H9 (cell line): Measurements from ENCODE around the gene FAM124A. TPM values are rescaled to one million over a fixed set of nuclear protein-coding genes. Genes with fewer than 3 reads are reported as not detected.
A peak's percentile ranks its signal among the peaks of the same experiment; 100 is the strongest.

ENCODE experiments used
- DNase-seq: peaks from one replicate; pipeline ENCODE4 v3.0.0-alpha.2; 2017
- H2AFZ ChIP-seq: one replicate; pipeline ENCODE4 v1.6.1; 2013; ENCODE audit warnings: mild to moderate bottlenecking, low read length, control low read depth, moderate library complexity
- H2AK5ac ChIP-seq: 2 replicates; pipeline ENCODE4 v1.6.1; 2013; ENCODE audit warnings: low read length, control low read depth, mixed read lengths; ENCODE audit not compliant: insufficient read length
- H2BK120ac ChIP-seq: one replicate; pipeline ENCODE4 v1.6.1; 2013; ENCODE audit warnings: low read depth, mild to moderate bottlenecking, low read length, control low read depth, inconsistent platforms; ENCODE audit not compliant: poor library complexity, severe bottlenecking
- H2BK12ac ChIP-seq: 2 replicates; pipeline ENCODE4 v1.6.1; 2013; ENCODE audit warnings: low read length, control low read depth, mixed read lengths, low read depth; ENCODE audit not compliant: insufficient read length
- H2BK15ac ChIP-seq: 2 replicates; pipeline ENCODE4 v1.6.1; 2013; ENCODE audit warnings: low read depth, low read length, control low read depth
- H2BK20ac ChIP-seq: one replicate; pipeline ENCODE4 v1.6.1; 2013; ENCODE audit warnings: low read depth, mild to moderate bottlenecking, low read length, control low read depth, inconsistent platforms; ENCODE audit not compliant: poor library complexity, severe bottlenecking
- H2BK5ac ChIP-seq: 2 replicates; pipeline ENCODE4 v1.6.1; 2013; ENCODE audit warnings: low read length, control low read depth, mixed read lengths; ENCODE audit not compliant: insufficient read length
- H3K14ac ChIP-seq: 2 replicates; pipeline ENCODE4 v1.6.1; 2013; ENCODE audit warnings: low read length, control low read depth; ENCODE audit not compliant: insufficient read depth
- H3K18ac ChIP-seq: 2 replicates; pipeline ENCODE4 v1.6.1; 2013; ENCODE audit warnings: low read depth, mild to moderate bottlenecking, mixed read lengths, low read length, control low read depth; ENCODE audit not compliant: insufficient read length
- H3K23ac ChIP-seq: 2 replicates; pipeline ENCODE4 v1.6.1; 2013; ENCODE audit warnings: low read length, control low read depth, mixed read lengths, low read depth; ENCODE audit not compliant: insufficient read length
- H3K23me2 ChIP-seq: 2 replicates; pipeline ENCODE4 v1.6.1; 2013; ENCODE audit warnings: low read depth, mild to moderate bottlenecking, mixed read lengths, low read length, control low read depth; ENCODE audit not compliant: insufficient read length, poor library complexity, severe bottlenecking
- H3K27ac ChIP-seq: 2 replicates; pipeline ENCODE4 v1.5.1; 2013; ENCODE audit warnings: low read length, control low read depth, mixed read lengths, low read depth; ENCODE audit not compliant: insufficient read length
- H3K27me3 ChIP-seq: 2 replicates; pipeline ENCODE4 v1.6.1; 2013; ENCODE audit warnings: low read length, control low read depth, inconsistent platforms; ENCODE audit not compliant: insufficient read depth
- H3K4ac ChIP-seq: 2 replicates; pipeline ENCODE4 v1.6.1; 2013; ENCODE audit warnings: low read depth, mild to moderate bottlenecking, control low read depth, inconsistent platforms, low read length, moderate library complexity
- H3K4me1 ChIP-seq: 2 replicates; pipeline ENCODE4 v1.6.1; 2013; ENCODE audit warnings: low read length, control low read depth, inconsistent platforms; ENCODE audit not compliant: insufficient read depth
- H3K4me2 ChIP-seq: 2 replicates; pipeline ENCODE4 v1.6.1; 2013; ENCODE audit warnings: low read length, control low read depth, mixed read lengths; ENCODE audit not compliant: insufficient read length, insufficient read depth
- H3K56ac ChIP-seq: 2 replicates; pipeline ENCODE4 v1.6.1; 2013; ENCODE audit warnings: low read depth, mild to moderate bottlenecking, mixed read lengths, low read length, control low read depth; ENCODE audit not compliant: insufficient read length
- H3K79me1 ChIP-seq: 2 replicates; pipeline ENCODE4 v1.6.1; 2013; ENCODE audit warnings: low read depth, mild to moderate bottlenecking, moderate library complexity, low read length, control low read depth, inconsistent platforms; ENCODE audit not compliant: insufficient read depth, poor library complexity, severe bottlenecking
- H3K79me2 ChIP-seq: 2 replicates; pipeline ENCODE4 v1.6.1; 2013; ENCODE audit warnings: low read length, control low read depth, inconsistent platforms; ENCODE audit not compliant: insufficient read depth
- H3K9ac ChIP-seq: 2 replicates; pipeline ENCODE4 v1.6.1; 2013; ENCODE audit warnings: low read length, control low read depth, mixed read lengths; ENCODE audit not compliant: insufficient read length; ENCODE audit errors: extremely low read depth
- H3K9me3 ChIP-seq: one replicate; pipeline ENCODE4 v1.6.1; 2013; ENCODE audit warnings: low read depth, low read length, inconsistent platforms; ENCODE audit not compliant: control insufficient read depth
- H3T11ph ChIP-seq: one replicate; pipeline ENCODE4 v1.6.1; 2013; ENCODE audit warnings: mild to moderate bottlenecking, low read length, control low read depth, inconsistent platforms
- H4K20me1 ChIP-seq: one replicate; pipeline ENCODE4 v1.6.1; 2013; ENCODE audit not compliant: control insufficient read depth, insufficient read length, insufficient read depth
- H4K5ac ChIP-seq: 2 replicates; pipeline ENCODE4 v1.6.1; 2013; ENCODE audit warnings: low read depth, mild to moderate bottlenecking, mixed read lengths, low read length, control low read depth; ENCODE audit not compliant: insufficient read length
- H4K8ac ChIP-seq: replicated peaks from 2 replicates; pipeline ENCODE4 v1.6.1; 2013; ENCODE audit warnings: low read length, control low read depth, mixed read lengths, low read depth; ENCODE audit not compliant: insufficient read length
- H4K91ac ChIP-seq: 2 replicates; pipeline ENCODE4 v1.6.1; 2013; ENCODE audit warnings: low read depth, mild to moderate bottlenecking, moderate library complexity, mixed read lengths, low read length, control low read depth; ENCODE audit not compliant: insufficient read length
- H3K27ac Mint-ChIP-seq, 3 experiments: 2 replicates in 2 of 3; 3 replicates in 1 of 3; pipeline ENCODE4 v1.8.0; 2020 to 2021; ENCODE audit warnings: mixed read lengths in 3 of 3, mild to moderate bottlenecking in 1 of 3, moderate library complexity in 1 of 3
- H3K27me3 Mint-ChIP-seq: 2 replicates; pipeline ENCODE4 v1.8.0; 2021; ENCODE audit warnings: low read depth, mild to moderate bottlenecking, moderate library complexity, mixed read lengths
- H3K36me3 Mint-ChIP-seq, 3 experiments: 2 replicates in 2 of 3; 3 replicates in 1 of 3; pipeline ENCODE4 v1.8.0; 2020 to 2021; ENCODE audit warnings: low read depth in 3 of 3, mixed read lengths in 3 of 3; ENCODE audit not compliant: insufficient read depth in 1 of 3
- H3K4me1 Mint-ChIP-seq, 2 experiments: 2 replicates each; pipeline ENCODE4 v1.8.0; 2020; ENCODE audit warnings: mixed read lengths in 2 of 2
- H3K4me3 Mint-ChIP-seq, 2 experiments: 2 replicates in 1 of 2; 3 replicates in 1 of 2; pipeline ENCODE4 v1.8.0; 2020 to 2021; ENCODE audit warnings: mild to moderate bottlenecking in 2 of 2, mixed read lengths in 2 of 2, moderate library complexity in 1 of 2
- H3K9me3 Mint-ChIP-seq, 2 experiments: 2 replicates in 1 of 2; 3 replicates in 1 of 2; pipeline ENCODE4 v1.8.0; 2020; ENCODE audit warnings: mild to moderate bottlenecking in 2 of 2, mixed read lengths in 2 of 2, moderate library complexity in 1 of 2
- WGBS: extraction: QIAGEN DNeasy Blood & Tissue Kit; methylation state at CpG from one replicate; pipeline ENCODE4 v1.1.7; 2013; ENCODE audit warnings: missing lambda C conversion rate, low lambda C conversion rate, mixed read lengths; ENCODE audit not compliant: insufficient read length; ENCODE audit errors: extremely low coverage; 5-methylcytosine and 5-hydroxymethylcytosine counted together
- total RNA-seq: library from RNA; stranded (reverse); gene quantifications from 2 replicates; pipeline ENCODE4 v1.2.1, GENCODE V29; 2021
- TF ChIP-seq, protein P1 (sequence below): fragments of 200-600 bp; sonication (generic); conservative IDR thresholded peaks from 3 replicates; pipeline ENCODE4 v1.8.0; 2021; ENCODE audit warnings: antibody characterized with exemption, mild to moderate bottlenecking

Gene FAM124A
- total RNA-seq, 1 experiment from 2014 or later = 41.9 TPM

DNA sequence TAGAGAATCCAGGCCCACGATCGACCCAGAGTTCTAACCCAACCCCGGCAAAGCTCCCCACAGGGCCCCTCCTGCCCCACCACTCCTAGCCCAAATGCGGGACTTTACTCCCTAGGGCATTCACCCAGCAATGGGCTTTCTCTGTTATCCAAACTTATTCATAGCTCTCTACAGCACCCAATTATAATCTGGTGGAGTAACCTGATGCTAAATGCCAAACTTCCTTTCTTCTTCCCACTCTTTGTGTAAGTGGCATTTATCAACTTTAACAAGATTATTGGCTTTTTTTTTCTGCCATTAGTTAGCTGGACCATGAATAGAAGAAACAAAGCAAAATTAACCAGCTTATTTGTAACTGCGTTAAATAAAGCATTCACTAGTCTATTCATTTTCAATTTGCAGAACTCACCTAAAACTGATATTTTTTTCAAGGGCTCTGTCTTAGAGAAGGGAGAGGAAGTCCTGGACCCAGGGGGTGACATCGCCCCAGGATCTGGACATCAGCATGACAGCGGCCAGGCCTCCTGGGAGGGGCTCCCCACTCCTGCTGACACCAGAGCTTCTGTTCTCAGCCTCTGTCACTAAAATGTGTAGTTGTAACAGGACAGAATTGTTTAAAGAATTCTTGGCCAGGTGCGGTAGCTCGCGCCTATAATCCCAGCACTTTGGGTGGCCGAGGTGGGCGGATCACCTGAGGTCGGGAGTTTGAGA, 1.5 kb downstream of the FAM124A start:
- H3K23me2 ChIP-seq = peaks cover 17% of the 10 kb centered on the region
- H3K14ac ChIP-seq = no peak overlapping the region
- no peaks in the 10 kb centered on the region for H4K20me1 ChIP-seq
- Mint-ChIP-seq H3K9me3 (no peaks in the 10 kb centered on the region), H3K4me1 (peaks cover 56 to 58% of the 10 kb centered on the region in 2 experiments), H3K4me3 (peak overlapping the region; percentile 89 to 92), H3K36me3 (peaks cover 21 to 30% (median 27%) of the 10 kb centered on the region in 3 experiments; a peak in 6 of 7 replicates), H3K27ac (peak overlapping the region; percentile 71 to 82 (median 72); a peak in 3 of 7 replicates), H3K27me3 (peaks cover 9% of the 10 kb centered on the region)
- DNase-seq = no peak
- peaks cover 23% of the 10 kb centered on the region for H3K4me1 ChIP-seq
- H2BK5ac ChIP-seq = no peak overlapping the region
- peak overlapping the region; percentile 71 for H3K4me2 ChIP-seq
- no peak overlapping the region for H3K4ac ChIP-seq
- H3K79me1 ChIP-seq = peaks cover 5% of the 10 kb centered on the region
- no peak overlapping the region for H2AK5ac ChIP-seq
- no peak overlapping the region for H3K23ac ChIP-seq
- H3K56ac ChIP-seq = no peak overlapping the region
- no peak overlapping the region for H2BK12ac ChIP-seq
- H4K91ac ChIP-seq = no peak overlapping the region
- H2BK20ac ChIP-seq = no peak overlapping the region
- no peaks in the 10 kb centered on the region for H3K9me3 ChIP-seq
- no peak overlapping the region for H3T11ph ChIP-seq
- no peak overlapping the region for H2BK120ac ChIP-seq
- H3K27me3 ChIP-seq = no peaks in the 10 kb centered on the region
- no peak overlapping the region for H4K8ac ChIP-seq
- no peak overlapping the region for H3K18ac ChIP-seq
- H3K9ac ChIP-seq = no peak overlapping the region
- WGBS = no CpG with 5 or more reads among the region's 13 CpGs
- no peak overlapping the region for H3K27ac ChIP-seq
- H4K5ac ChIP-seq = no peak overlapping the region
- H3K79me2 ChIP-seq = peaks cover 13% of the 10 kb centered on the region; the same call in 1 of the 2 replicates
- H2BK15ac ChIP-seq = no peak overlapping the region
- TF ChIP-seq, protein P1, sequence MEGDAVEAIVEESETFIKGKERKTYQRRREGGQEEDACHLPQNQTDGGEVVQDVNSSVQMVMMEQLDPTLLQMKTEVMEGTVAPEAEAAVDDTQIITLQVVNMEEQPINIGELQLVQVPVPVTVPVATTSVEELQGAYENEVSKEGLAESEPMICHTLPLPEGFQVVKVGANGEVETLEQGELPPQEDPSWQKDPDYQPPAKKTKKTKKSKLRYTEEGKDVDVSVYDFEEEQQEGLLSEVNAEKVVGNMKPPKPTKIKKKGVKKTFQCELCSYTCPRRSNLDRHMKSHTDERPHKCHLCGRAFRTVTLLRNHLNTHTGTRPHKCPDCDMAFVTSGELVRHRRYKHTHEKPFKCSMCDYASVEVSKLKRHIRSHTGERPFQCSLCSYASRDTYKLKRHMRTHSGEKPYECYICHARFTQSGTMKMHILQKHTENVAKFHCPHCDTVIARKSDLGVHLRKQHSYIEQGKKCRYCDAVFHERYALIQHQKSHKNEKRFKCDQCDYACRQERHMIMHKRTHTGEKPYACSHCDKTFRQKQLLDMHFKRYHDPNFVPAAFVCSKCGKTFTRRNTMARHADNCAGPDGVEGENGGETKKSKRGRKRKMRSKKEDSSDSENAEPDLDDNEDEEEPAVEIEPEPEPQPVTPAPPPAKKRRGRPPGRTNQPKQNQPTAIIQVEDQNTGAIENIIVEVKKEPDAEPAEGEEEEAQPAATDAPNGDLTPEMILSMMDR = no peak
- no peak overlapping the region for H2AFZ ChIP-seq
